ENCODE data around the gene FRMD4A.

GRCh38 chr10:14330388-14331061, at the start of gene FRMD4A:
- TF ChIP-seq POLR2A (IDR thresholded peaks at IDR 0.05), result no peak
- TF ChIP-seq, protein P1, sequence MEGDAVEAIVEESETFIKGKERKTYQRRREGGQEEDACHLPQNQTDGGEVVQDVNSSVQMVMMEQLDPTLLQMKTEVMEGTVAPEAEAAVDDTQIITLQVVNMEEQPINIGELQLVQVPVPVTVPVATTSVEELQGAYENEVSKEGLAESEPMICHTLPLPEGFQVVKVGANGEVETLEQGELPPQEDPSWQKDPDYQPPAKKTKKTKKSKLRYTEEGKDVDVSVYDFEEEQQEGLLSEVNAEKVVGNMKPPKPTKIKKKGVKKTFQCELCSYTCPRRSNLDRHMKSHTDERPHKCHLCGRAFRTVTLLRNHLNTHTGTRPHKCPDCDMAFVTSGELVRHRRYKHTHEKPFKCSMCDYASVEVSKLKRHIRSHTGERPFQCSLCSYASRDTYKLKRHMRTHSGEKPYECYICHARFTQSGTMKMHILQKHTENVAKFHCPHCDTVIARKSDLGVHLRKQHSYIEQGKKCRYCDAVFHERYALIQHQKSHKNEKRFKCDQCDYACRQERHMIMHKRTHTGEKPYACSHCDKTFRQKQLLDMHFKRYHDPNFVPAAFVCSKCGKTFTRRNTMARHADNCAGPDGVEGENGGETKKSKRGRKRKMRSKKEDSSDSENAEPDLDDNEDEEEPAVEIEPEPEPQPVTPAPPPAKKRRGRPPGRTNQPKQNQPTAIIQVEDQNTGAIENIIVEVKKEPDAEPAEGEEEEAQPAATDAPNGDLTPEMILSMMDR (IDR thresholded peaks at IDR 0.05), result no peak
